Stimulated activated memory B cell treated with anti-CD40 and anti-IgM and Interleukin-4, amounts not matched to agents 10 μg/mL and 1 μg/mL and 100 μg/mL, for 72 hours (primary cell): ENCODE results near the gene SOX5.
"Not testable (repeated sequence)": the region's sequence is repeated elsewhere in the genome, so short reads cannot be mapped to it uniquely, and the experiment has no call there.

Experiments used
- ATAC-seq: fragments of 150-1000 bp; cut with Tn5 transposase; 2 replicates; pipeline ENCODE4 v1.10.0; 2021
- H3K27ac Mint-ChIP-seq: one replicate; pipeline ENCODE4 v1.8.0; 2022; ENCODE audit warnings: mild to moderate bottlenecking, mixed read lengths
- H3K27me3 Mint-ChIP-seq: one replicate; pipeline ENCODE4 v1.8.0; 2022; ENCODE audit warnings: mixed read lengths
- H3K36me3 Mint-ChIP-seq: one replicate; pipeline ENCODE4 v1.8.0; 2022; ENCODE audit warnings: mixed read lengths
- H3K4me1 Mint-ChIP-seq: one replicate; pipeline ENCODE4 v1.8.0; 2022; ENCODE audit warnings: mixed read lengths
- H3K4me3 Mint-ChIP-seq: one replicate; pipeline ENCODE4 v1.8.0; 2022; ENCODE audit warnings: mild to moderate bottlenecking, moderate library complexity, mixed read lengths
- H3K9me3 Mint-ChIP-seq: one replicate; pipeline ENCODE4 v1.8.0; 2022; ENCODE audit warnings: mixed read lengths

Gene SOX5

DNA sequence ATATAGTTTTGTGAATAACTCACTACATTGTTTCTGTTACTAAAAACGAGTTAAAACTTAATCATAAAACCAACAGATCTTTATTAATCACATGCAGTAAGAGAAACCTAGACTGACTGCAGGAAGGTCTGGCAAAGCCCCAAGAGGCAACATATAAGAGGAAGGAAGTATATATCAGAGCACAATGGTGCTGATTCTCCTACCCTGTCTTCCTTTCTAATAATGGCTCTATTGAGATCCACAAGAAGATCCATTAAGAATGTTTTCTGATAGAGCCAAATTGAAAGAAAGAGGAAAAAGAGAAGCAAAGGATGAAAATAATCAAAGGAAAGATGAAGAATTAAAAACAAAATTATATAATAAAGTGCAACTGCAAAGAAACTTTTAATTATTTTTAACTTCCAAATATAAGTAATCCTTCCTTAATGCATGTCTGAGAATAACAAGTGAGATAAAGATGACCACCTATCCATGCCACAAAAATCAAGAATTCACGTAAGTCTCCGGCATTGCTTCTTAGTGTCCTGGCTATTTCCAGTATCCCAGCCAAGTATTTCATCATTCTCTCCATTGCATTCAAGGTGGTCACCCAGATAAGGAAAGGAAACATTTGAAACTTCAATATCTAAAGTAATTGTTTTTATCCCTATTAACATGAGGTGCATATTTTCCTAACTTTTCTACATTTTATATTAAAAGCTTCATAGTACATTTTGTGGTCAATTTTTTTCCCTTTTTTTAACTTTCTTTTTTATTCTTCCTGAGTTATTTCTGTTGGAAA lies 62.2 kb downstream of the SOX5 start:
- Mint-ChIP-seq H3K9me3 (no peaks in the 10 kb centered on the region), H3K27ac (no peak overlapping the region), H3K36me3 (no peaks in the 10 kb centered on the region), H3K4me1 (peaks cover 5% of the 10 kb centered on the region), H3K27me3 (no peaks in the 10 kb centered on the region), H3K4me3 (no peak overlapping the region)
- no peak for ATAC-seq

DNA sequence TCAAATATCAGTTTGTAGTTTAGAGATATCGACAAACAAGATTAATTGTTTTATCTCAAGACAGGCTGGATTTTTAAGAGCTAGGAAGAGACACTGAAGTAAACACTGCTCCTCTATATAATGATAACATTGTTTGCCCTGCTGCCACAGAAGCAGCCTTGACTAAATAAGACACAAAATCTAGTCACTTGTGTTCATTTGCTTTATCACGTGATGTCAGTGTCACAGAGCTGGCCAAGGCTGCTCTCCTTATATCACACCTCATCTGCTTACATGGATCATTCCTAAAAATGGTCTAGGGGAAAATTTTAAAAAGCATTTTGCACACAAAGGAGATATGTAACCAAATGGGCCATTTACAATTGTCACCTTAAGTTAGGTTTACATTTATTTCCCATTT lies 64.1 kb downstream of the SOX5 start:
- Mint-ChIP-seq H3K4me1 (no peaks in the 10 kb centered on the region), H3K9me3 (no peaks in the 10 kb centered on the region), H3K4me3 (no peak overlapping the region), H3K27me3 (no peaks in the 10 kb centered on the region), H3K27ac (no peak overlapping the region), H3K36me3 (no peaks in the 10 kb centered on the region)
- ATAC-seq: no peak

DNA sequence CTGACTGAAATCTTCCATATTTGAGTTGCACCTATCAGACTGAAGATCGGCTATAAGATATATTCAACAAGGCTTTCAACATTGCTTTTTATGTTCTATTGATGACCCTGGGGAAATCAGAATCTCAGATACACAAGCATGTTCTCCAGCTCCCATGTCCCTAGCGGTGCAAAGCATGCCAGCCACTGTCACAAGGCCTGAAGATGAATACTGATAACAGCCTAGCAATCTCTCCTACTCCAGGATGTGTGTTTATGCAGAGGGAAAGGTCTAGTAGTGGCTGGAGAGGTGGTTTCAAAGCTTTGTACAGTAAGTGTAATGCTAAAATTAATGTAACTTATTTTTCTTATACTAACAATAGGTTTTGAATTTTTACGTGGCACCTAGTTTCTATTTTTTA lies 64.6 kb downstream of the SOX5 start:
- no peak for ATAC-seq
- H3K27ac Mint-ChIP-seq: no peak overlapping the region
- H3K4me1 Mint-ChIP-seq: no peaks in the 10 kb centered on the region
- H3K9me3 Mint-ChIP-seq: no peaks in the 10 kb centered on the region
- H3K4me3 Mint-ChIP-seq: no peak overlapping the region
- H3K36me3 Mint-ChIP-seq: no peaks in the 10 kb centered on the region
- no peaks in the 10 kb centered on the region for H3K27me3 Mint-ChIP-seq

DNA sequence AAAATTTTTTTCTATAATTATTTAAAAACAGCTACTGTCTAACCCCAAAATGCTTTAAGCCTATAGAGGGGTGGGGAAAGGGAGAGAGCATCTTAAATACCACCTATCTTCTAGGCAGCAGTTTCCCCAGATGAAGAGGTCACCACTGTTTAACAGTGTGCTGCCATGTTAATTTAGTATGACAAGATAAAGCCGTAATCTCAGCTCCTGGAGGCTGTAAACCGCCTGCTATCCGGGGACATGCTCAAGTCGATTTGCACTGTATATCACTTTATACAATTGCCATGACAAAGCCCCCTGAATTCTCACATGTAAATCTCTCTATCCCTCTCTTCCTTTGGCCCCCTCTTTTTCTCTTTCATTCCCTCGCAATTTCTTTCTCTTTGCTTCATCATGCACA lies 68.5 kb downstream of the SOX5 start:
- Mint-ChIP-seq H3K9me3 (no peaks in the 10 kb centered on the region), H3K36me3 (no peaks in the 10 kb centered on the region), H3K27me3 (no peaks in the 10 kb centered on the region), H3K27ac (no peak overlapping the region), H3K4me1 (no peaks in the 10 kb centered on the region), H3K4me3 (no peak overlapping the region)
- ATAC-seq: no peak

DNA sequence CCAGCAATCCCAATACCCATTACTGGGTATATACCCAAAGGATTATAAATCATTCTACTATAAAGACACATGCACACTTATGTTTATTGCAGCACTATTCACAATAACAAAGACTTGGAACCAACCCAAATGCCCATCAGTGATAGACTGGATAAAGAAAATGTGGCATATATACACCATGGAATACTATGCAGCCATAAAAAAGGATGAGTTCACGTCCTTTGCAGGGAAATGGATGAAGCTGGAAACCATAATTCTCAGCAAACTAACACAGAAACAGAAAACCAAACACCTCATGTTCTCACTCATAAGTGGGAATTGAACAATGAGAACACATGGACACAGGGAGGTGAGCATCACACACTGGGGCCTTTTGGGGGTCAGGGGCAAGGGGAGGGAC lies 72.9 kb downstream of the SOX5 start:
- not testable (repeated sequence) for H3K27ac Mint-ChIP-seq, H3K27me3 Mint-ChIP-seq, H3K36me3 Mint-ChIP-seq, H3K4me3 Mint-ChIP-seq, H3K4me1 Mint-ChIP-seq, ATAC-seq, H3K9me3 Mint-ChIP-seq

DNA sequence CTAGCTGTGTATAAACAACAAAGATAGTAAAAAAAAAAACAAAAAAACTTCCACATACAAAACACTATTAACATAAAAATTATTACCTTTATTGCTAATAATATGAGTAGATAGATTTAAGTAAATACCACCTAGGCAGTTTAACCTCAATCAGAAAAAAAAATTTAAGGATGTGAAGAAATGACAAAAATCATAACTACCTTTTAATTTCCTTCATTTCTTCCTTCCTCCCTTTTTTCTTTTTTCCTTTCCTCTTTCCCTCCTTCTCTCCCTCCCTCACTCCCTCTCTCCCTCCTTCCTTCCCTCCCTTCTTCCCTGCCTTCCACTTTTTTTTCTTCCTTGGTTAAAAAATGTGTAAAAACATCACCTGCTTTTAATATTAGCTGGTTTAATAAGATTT lies 81.7 kb downstream of the SOX5 start:
- H3K27ac Mint-ChIP-seq: no peak overlapping the region
- no peaks in the 10 kb centered on the region for H3K27me3 Mint-ChIP-seq
- no peaks in the 10 kb centered on the region for H3K36me3 Mint-ChIP-seq
- no peak overlapping the region for H3K4me3 Mint-ChIP-seq
- no peaks in the 10 kb centered on the region for H3K4me1 Mint-ChIP-seq
- H3K9me3 Mint-ChIP-seq: no peaks in the 10 kb centered on the region
- no peak for ATAC-seq

DNA sequence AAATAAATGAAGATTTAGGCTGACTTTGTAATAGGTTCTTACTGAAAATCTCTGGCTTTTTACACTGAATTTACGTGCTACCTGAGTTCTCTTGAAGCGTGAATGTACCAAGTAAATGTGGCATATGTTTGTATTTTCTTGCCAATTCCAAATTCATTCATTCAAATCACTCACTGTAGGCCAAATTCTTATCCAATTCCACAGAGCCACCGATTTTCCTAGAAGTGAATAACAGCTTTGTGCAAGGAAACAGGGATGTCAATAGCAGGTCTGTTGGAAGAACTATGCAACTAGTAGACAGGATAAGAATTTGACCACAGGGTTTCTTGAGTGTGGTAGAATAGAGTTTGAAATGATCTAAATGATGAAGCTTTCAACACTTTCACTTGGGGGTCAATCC lies 86.8 kb downstream of the SOX5 start:
- Mint-ChIP-seq H3K9me3 (peaks cover 6% of the 10 kb centered on the region), H3K36me3 (no peaks in the 10 kb centered on the region), H3K4me3 (no peak overlapping the region), H3K4me1 (no peaks in the 10 kb centered on the region), H3K27me3 (no peaks in the 10 kb centered on the region), H3K27ac (no peak overlapping the region)
- no peak for ATAC-seq

DNA sequence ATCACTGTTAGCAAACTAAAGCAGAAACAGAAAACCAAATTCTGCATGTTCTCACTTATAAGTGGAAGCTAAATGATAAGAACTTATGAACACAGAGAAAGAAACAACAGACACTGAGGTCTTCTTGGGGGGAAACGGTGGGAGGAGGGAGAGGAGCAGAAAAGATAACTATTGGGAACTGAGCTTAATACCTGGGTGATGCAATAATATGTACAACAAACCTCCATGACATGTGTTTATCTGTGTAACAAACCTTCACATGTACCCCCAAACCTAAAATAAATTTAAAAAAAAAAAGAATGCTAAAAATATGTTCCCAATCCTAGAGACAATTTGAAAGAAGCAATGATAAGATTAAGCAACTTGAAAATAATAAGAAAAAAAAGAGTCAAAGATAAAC lies 89.5 kb downstream of the SOX5 start:
- ATAC-seq: no peak
- Mint-ChIP-seq H3K9me3 (peaks cover 6% of the 10 kb centered on the region), H3K4me3 (no peak overlapping the region), H3K27me3 (no peaks in the 10 kb centered on the region), H3K27ac (no peak overlapping the region), H3K36me3 (no peaks in the 10 kb centered on the region), H3K4me1 (peaks cover 8% of the 10 kb centered on the region)

DNA sequence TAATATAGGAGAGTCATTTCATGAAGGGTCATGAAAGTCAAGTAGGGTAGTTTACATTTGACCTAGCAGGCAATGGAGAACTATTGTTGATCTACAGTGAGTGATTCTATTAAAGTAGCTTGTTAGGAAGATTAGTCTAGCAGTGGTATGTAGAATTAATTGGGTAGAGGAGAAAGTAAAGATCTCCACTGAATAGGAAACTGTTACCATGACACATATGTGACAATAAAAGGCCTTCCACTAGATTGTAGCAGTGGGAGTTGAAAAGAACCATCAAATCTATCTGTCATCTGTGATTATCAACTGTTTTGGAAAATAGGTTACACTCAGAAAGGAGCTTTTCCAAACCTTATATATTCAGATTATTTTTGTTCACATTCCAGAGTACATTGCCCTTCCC lies 92.3 kb downstream of the SOX5 start:
- no peaks in the 10 kb centered on the region for H3K27me3 Mint-ChIP-seq
- H3K27ac Mint-ChIP-seq: no peak overlapping the region
- no peak overlapping the region for H3K4me3 Mint-ChIP-seq
- ATAC-seq: no peak
- H3K9me3 Mint-ChIP-seq: peaks cover 6% of the 10 kb centered on the region
- H3K36me3 Mint-ChIP-seq: no peaks in the 10 kb centered on the region
- peaks cover 8% of the 10 kb centered on the region for H3K4me1 Mint-ChIP-seq

DNA sequence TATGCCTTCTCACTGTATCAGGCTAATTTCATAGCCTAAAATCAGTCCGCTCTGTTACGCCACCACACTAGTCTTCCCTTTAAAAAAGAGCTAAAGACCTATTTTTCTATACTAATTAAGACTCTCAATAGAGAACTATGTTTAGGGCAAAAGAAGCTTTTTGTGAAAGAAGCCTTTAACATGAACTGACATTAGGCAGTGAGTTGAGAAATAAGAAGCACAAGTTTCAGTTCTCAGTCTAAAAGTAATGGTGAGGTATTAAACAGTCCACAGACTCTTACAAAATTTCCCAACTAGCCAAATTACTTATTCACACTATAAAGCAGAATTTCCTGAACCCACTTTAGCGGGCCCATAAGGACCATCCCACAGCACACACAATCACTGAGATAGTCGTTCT lies 93.7 kb downstream of the SOX5 start:
- H3K36me3 Mint-ChIP-seq: no peaks in the 10 kb centered on the region
- peak; percentile 31 for ATAC-seq
- no peaks in the 10 kb centered on the region for H3K27me3 Mint-ChIP-seq
- H3K9me3 Mint-ChIP-seq: peaks cover 6% of the 10 kb centered on the region
- H3K4me1 Mint-ChIP-seq: peaks cover 8% of the 10 kb centered on the region
- no peak overlapping the region for H3K4me3 Mint-ChIP-seq
- H3K27ac Mint-ChIP-seq: no peak overlapping the region

DNA sequence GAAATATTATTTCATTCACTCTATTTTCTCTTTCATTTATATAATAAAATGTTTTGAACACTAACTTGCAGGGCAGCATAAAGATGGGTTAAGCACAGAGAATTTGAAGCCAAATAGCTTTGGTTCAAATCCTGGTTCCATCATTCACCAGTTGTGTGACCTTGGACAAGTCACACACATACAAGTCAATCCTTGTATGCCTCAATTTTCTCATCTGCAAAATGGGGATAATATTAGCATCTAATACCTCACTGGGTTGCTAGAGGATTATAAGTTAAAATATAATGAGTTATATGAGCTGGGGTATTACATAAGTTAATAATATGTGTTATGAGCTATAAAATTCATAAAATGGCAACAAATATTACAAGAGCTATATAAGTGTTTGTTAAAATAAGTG lies 94.9 kb downstream of the SOX5 start:
- Mint-ChIP-seq H3K36me3 (no peaks in the 10 kb centered on the region), H3K4me3 (no peak overlapping the region), H3K9me3 (peaks cover 6% of the 10 kb centered on the region), H3K27ac (no peak overlapping the region), H3K27me3 (no peaks in the 10 kb centered on the region), H3K4me1 (peaks cover 8% of the 10 kb centered on the region)
- ATAC-seq: no peak

DNA sequence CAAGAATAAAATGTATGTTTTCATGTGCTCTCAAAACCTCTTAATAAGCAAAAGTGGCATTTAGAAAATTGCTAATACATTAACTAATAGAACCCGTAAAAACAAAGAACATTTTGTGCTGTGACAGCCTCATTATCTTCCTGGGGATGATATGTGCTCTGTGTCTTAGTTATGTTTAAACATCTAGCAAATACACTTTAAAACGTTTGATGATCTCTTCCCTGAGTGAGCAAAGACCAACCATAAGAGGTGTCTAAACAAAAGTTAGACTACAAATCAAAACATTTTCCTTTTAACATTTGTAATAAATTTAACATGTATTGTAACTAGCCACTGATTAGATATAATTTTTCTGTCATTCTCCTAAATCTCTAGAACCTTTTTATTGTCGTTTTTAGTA lies 95.8 kb downstream of the SOX5 start:
- no peaks in the 10 kb centered on the region for H3K27me3 Mint-ChIP-seq
- H3K4me3 Mint-ChIP-seq: no peak overlapping the region
- no peak for ATAC-seq
- H3K27ac Mint-ChIP-seq: no peak overlapping the region
- peaks cover 3% of the 10 kb centered on the region for H3K9me3 Mint-ChIP-seq
- no peaks in the 10 kb centered on the region for H3K36me3 Mint-ChIP-seq
- peaks cover 8% of the 10 kb centered on the region for H3K4me1 Mint-ChIP-seq

DNA sequence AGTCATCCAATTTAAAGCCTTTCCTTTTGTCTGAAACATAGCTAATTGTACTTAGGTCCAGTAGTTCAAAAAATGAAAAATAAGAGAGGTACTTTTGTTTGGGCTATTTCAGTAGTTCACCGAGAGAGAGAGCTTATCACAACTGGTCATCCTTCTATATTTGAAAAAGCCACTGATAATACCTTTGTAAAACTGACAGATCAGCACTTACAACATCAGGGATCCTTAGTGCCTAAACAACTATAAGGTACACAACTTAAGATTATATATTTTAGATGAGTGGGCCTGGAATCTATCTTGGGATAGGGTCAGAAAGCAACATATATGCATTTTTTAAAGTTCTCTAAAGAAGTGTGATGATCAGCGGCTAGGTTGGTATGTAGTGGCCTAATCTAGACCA lies 97.9 kb downstream of the SOX5 start:
- no peaks in the 10 kb centered on the region for H3K9me3 Mint-ChIP-seq
- H3K27me3 Mint-ChIP-seq: no peaks in the 10 kb centered on the region
- H3K4me1 Mint-ChIP-seq: peaks cover 8% of the 10 kb centered on the region
- no peaks in the 10 kb centered on the region for H3K36me3 Mint-ChIP-seq
- no peak for ATAC-seq
- no peak overlapping the region for H3K4me3 Mint-ChIP-seq
- no peak overlapping the region for H3K27ac Mint-ChIP-seq

DNA sequence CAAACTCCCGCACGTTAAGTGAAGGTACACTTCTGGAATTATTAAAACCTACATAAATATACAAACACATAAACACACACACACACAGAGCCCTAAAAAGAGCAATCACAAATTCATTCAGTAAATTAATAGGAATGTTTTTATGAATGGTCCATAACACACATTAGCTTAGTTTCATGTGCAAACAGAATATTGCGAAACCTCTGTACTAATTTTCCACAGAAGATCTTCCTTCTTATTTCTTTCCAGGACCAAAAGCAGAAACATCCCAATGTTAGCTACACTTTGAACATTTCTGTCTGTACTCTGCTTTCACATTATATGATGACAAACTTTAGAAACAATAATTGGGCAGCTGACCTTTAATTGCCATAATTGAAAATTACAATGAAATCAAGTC lies 101.6 kb downstream of the SOX5 start:
- Mint-ChIP-seq H3K9me3 (no peaks in the 10 kb centered on the region), H3K27me3 (no peaks in the 10 kb centered on the region), H3K4me3 (no peak overlapping the region), H3K4me1 (no peaks in the 10 kb centered on the region), H3K36me3 (no peaks in the 10 kb centered on the region), H3K27ac (no peak overlapping the region)
- no peak for ATAC-seq

DNA sequence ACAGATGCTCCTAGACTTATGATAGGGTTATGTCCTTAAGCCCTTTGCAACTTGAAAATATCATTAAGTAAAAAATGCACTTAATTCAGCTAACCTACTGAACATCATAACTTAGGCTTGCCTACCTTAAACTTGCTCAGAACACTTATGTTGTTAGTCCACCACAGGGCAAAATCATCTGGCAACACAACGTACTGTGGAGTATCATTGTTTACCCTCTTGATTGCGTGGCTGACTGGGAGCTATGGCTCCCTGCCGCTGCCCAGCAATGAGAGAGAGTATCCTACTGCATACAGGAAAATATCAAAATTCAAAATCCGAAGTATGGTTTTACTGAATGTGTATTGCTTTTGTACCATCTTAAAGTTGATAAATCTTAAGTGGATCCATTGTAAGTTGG lies 105.5 kb downstream of the SOX5 start:
- no peak overlapping the region for H3K4me3 Mint-ChIP-seq
- no peak for ATAC-seq
- no peaks in the 10 kb centered on the region for H3K36me3 Mint-ChIP-seq
- H3K27ac Mint-ChIP-seq: no peak overlapping the region
- no peaks in the 10 kb centered on the region for H3K4me1 Mint-ChIP-seq
- H3K9me3 Mint-ChIP-seq: no peaks in the 10 kb centered on the region
- H3K27me3 Mint-ChIP-seq: no peaks in the 10 kb centered on the region

DNA sequence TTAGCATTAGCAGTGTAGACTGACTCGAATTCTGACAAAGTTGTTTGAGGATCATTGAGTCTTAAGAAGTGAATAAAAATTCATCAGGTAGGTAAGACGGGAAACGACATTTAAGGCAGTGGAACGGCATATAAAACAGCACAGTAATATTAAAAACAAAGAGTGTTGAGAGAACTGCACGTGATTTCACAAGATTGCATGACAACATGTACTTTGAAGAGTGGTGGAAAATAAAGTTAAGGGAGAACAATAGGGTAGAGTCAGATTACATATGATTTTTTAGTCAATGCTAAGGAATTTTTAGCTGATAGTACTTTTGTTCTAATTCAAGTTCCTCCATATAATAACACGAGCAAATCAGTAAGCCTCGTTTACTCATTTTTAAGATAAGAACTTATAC lies 115.4 kb downstream of the SOX5 start:
- Mint-ChIP-seq H3K4me3 (no peak overlapping the region), H3K4me1 (peaks cover 8% of the 10 kb centered on the region), H3K27ac (no peak overlapping the region), H3K36me3 (no peaks in the 10 kb centered on the region), H3K27me3 (no peaks in the 10 kb centered on the region), H3K9me3 (no peaks in the 10 kb centered on the region)
- ATAC-seq: no peak

DNA sequence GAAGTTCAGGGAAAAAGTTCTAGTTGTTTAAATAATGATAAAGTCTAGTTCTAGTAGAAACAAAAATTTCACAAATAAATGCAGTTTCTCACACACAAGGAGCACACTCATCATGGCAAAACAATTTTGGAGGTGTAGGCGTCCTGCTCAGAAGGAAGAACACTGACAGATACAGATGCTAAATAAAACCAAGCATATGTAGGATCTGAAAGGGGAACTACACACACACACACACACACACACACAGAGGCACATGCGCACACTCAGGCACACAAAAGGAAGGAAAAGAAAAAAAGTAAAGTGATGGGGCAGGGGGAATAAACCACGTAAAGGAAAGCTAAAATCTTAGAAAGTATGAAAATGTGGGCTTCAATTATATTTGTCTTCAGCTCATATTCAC lies 117.7 kb downstream of the SOX5 start:
- Mint-ChIP-seq H3K27ac (no peak overlapping the region), H3K9me3 (no peaks in the 10 kb centered on the region), H3K27me3 (no peaks in the 10 kb centered on the region), H3K36me3 (no peaks in the 10 kb centered on the region), H3K4me1 (peaks cover 8% of the 10 kb centered on the region), H3K4me3 (no peak overlapping the region)
- ATAC-seq: peak; percentile 66
